SJSA1 (cell line): ENCODE measurements around the gene USP9X. TPM values are rescaled to one million over a fixed set of nuclear protein-coding genes. Genes with fewer than 3 reads are reported as not detected.
"Not testable (repeated sequence)": the region's sequence is repeated elsewhere in the genome, so short reads cannot be mapped to it uniquely, and the experiment has no call there.

Experiments used
- DNase-seq, 2 experiments: peaks; one replicate each; pipeline ENCODE4 v3.0.0-alpha.2; 2015 to 2020; ENCODE audit warnings: low spot score in 2 of 2, low read depth in 1 of 2
- H3K27ac ChIP-seq: fragments of 250-450 bp; sonication (Bioruptor Pico); 2 replicates; pipeline ENCODE4 v1.5.1; 2020; ENCODE audit warnings: mild to moderate bottlenecking, moderate library complexity
- H3K27me3 ChIP-seq: fragments of 250-450 bp; sonication (Bioruptor Pico); replicated peaks from 2 replicates; pipeline ENCODE4 v1.5.1; 2020; ENCODE audit warnings: mild to moderate bottlenecking, moderate library complexity
- H3K36me3 ChIP-seq: fragments of 250-450 bp; sonication (Bioruptor Pico); 2 replicates; pipeline ENCODE4 v1.5.1; 2020; ENCODE audit warnings: mild to moderate bottlenecking
- H3K4me1 ChIP-seq: fragments of 250-450 bp; sonication (Bioruptor Pico); replicated peaks from 2 replicates; pipeline ENCODE4 v1.6.1; 2021; ENCODE audit warnings: mild to moderate bottlenecking
- H3K4me3 ChIP-seq: fragments of 250-450 bp; sonication (Bioruptor Pico); 2 replicates; pipeline ENCODE4 v1.5.1; 2020; ENCODE audit warnings: mild to moderate bottlenecking
- H3K9me3 ChIP-seq: fragments of 250-450 bp; sonication (Bioruptor Pico); replicated peaks from 2 replicates; pipeline ENCODE4 v1.5.1; 2020; ENCODE audit warnings: mild to moderate bottlenecking
- total RNA-seq: library from RNA; depleted of rRNA; stranded (reverse); fragments of >200 nt; shearing (Covaris generic); gene quantifications from 2 replicates; pipeline ENCODE4 v1.2.3, GENCODE V29; 2014

The USP9X gene
- total RNA-seq, 1 experiment from 2014 or later: 51.8 TPM

GRCh38 chrX:41224605-41225004 is 139.4 kb downstream of the USP9X start:
- Histone ChIP-seq H3K36me3 (peaks cover 15% of the 10 kb centered on the region), H3K4me3 (no peak overlapping the region), H3K27me3 (no peaks in the 10 kb centered on the region), H3K27ac (no peak overlapping the region), H3K4me1 (no peaks in the 10 kb centered on the region), H3K9me3 (no peaks in the 10 kb centered on the region)
- no peak for DNase-seq

GRCh38 chrX:41233988-41234387 is 148.7 kb downstream of the USP9X start:
- H3K27me3 ChIP-seq: no peaks in the 10 kb centered on the region
- peaks cover 9% of the 10 kb centered on the region for H3K36me3 ChIP-seq
- H3K9me3 ChIP-seq: no peaks in the 10 kb centered on the region
- no peak overlapping the region for H3K4me3 ChIP-seq
- no peak for DNase-seq
- peaks cover 8% of the 10 kb centered on the region for H3K4me1 ChIP-seq
- no peak overlapping the region for H3K27ac ChIP-seq

GRCh38 chrX:41234471-41234870 is 149.2 kb downstream of the USP9X start:
- H3K36me3 ChIP-seq, H3K4me1 ChIP-seq, DNase-seq, H3K4me3 ChIP-seq, H3K27me3 ChIP-seq, H3K9me3 ChIP-seq, H3K27ac ChIP-seq: not testable (repeated sequence)

- H3K9me3 ChIP-seq: no peaks in the 10 kb centered on the region
- H3K4me1 ChIP-seq: peaks cover 8% of the 10 kb centered on the region
- no peak for DNase-seq
- no peak overlapping the region for H3K4me3 ChIP-seq
- H3K27ac ChIP-seq: no peak overlapping the region
- H3K36me3 ChIP-seq: peaks cover 9% of the 10 kb centered on the region
- H3K27me3 ChIP-seq: no peaks in the 10 kb centered on the region
Measured at GRCh38 chrX:41234962-41235361, 149.7 kb downstream of the USP9X start.

GRCh38 chrX:41236629-41237028 is 151.4 kb downstream of the USP9X start:
- H3K27ac ChIP-seq: no peak overlapping the region
- H3K4me1 ChIP-seq: peaks cover 8% of the 10 kb centered on the region
- no peak for DNase-seq

GRCh38 chrX:41240509-41240908 is 155.3 kb downstream of the USP9X start:
- H3K9me3 ChIP-seq: no peaks in the 10 kb centered on the region
- no peak overlapping the region for H3K27ac ChIP-seq
- H3K36me3 ChIP-seq: no peaks in the 10 kb centered on the region
- no peaks in the 10 kb centered on the region for H3K27me3 ChIP-seq
- H3K4me1 ChIP-seq: peaks cover 17% of the 10 kb centered on the region
- DNase-seq: no peak
- no peak overlapping the region for H3K4me3 ChIP-seq

More at GRCh38 chrX:41236629-41237028, 151.4 kb downstream of the USP9X start:
- Histone ChIP-seq H3K27me3 (no peaks in the 10 kb centered on the region), H3K36me3 (peaks cover 5% of the 10 kb centered on the region), H3K4me3 (no peak overlapping the region), H3K9me3 (no peaks in the 10 kb centered on the region)

GRCh38 chrX:41241962-41242361 is 156.7 kb downstream of the USP9X start:
- H3K9me3 ChIP-seq: no peaks in the 10 kb centered on the region
- H3K4me3 ChIP-seq: no peak overlapping the region
- DNase-seq: no peak
- no peaks in the 10 kb centered on the region for H3K27me3 ChIP-seq
- H3K36me3 ChIP-seq: no peaks in the 10 kb centered on the region
- H3K27ac ChIP-seq: no peak overlapping the region
- peaks cover 23% of the 10 kb centered on the region for H3K4me1 ChIP-seq

- Histone ChIP-seq H3K4me3 (no peak overlapping the region), H3K9me3 (no peaks in the 10 kb centered on the region), H3K27me3 (no peaks in the 10 kb centered on the region), H3K4me1 (peaks cover 15% of the 10 kb centered on the region), H3K27ac (0 out of 2 replicates have a peak overlapping the region, but pooled peaks have one; percentile 44), H3K36me3 (no peaks in the 10 kb centered on the region)
- DNase-seq: peak in 1 of 2 experiments; percentile 74
Measured at GRCh38 chrX:41245641-41246040, 160.4 kb downstream of the USP9X start.

- DNase-seq: no peak
- Histone ChIP-seq H3K36me3 (no peaks in the 10 kb centered on the region), H3K9me3 (no peaks in the 10 kb centered on the region), H3K4me3 (no peak overlapping the region), H3K4me1 (peaks cover 6% of the 10 kb centered on the region), H3K27ac (no peak overlapping the region), H3K27me3 (no peaks in the 10 kb centered on the region)
Measured at GRCh38 chrX:41250867-41251266, 165.6 kb downstream of the USP9X start.

- Histone ChIP-seq H3K36me3 (no peaks in the 10 kb centered on the region), H3K27me3 (no peaks in the 10 kb centered on the region), H3K4me3 (no peak overlapping the region), H3K9me3 (no peaks in the 10 kb centered on the region), H3K27ac (no peak overlapping the region), H3K4me1 (0 out of 2 replicates have a peak, but pooled peaks cover 4% of the 10 kb centered on the region)
- DNase-seq: no peak
Measured at GRCh38 chrX:41257801-41258200, 172.6 kb downstream of the USP9X start.

GRCh38 chrX:41258226-41258625 is 173.0 kb downstream of the USP9X start:
- Histone ChIP-seq H3K4me1 (0 out of 2 replicates have a peak, but pooled peaks cover 4% of the 10 kb centered on the region), H3K27ac (no peak overlapping the region), H3K9me3 (no peaks in the 10 kb centered on the region), H3K36me3 (no peaks in the 10 kb centered on the region), H3K4me3 (no peak overlapping the region), H3K27me3 (no peaks in the 10 kb centered on the region)
- no peak for DNase-seq

GRCh38 chrX:41258871-41259270 is 173.6 kb downstream of the USP9X start:
- Histone ChIP-seq H3K36me3 (no peaks in the 10 kb centered on the region), H3K4me3 (no peak overlapping the region), H3K27me3 (no peaks in the 10 kb centered on the region), H3K27ac (no peak overlapping the region), H3K4me1 (no peaks in the 10 kb centered on the region), H3K9me3 (no peaks in the 10 kb centered on the region)
- DNase-seq: no peak

GRCh38 chrX:41259516-41259915 is 174.3 kb downstream of the USP9X start:
- Histone ChIP-seq H3K27ac (no peak overlapping the region), H3K9me3 (no peaks in the 10 kb centered on the region), H3K36me3 (no peaks in the 10 kb centered on the region), H3K4me1 (no peaks in the 10 kb centered on the region), H3K27me3 (no peaks in the 10 kb centered on the region), H3K4me3 (no peak overlapping the region)
- no peak for DNase-seq

GRCh38 chrX:41265615-41266014 is 180.4 kb downstream of the USP9X start:
- no peaks in the 10 kb centered on the region for H3K27me3 ChIP-seq
- H3K4me3 ChIP-seq: no peak overlapping the region
- DNase-seq: no peak
- H3K27ac ChIP-seq: no peak overlapping the region
- no peaks in the 10 kb centered on the region for H3K36me3 ChIP-seq
- no peaks in the 10 kb centered on the region for H3K4me1 ChIP-seq
- H3K9me3 ChIP-seq: no peaks in the 10 kb centered on the region

- DNase-seq: no peak
- no peaks in the 10 kb centered on the region for H3K4me1 ChIP-seq
- H3K27me3 ChIP-seq: no peaks in the 10 kb centered on the region
- no peak overlapping the region for H3K4me3 ChIP-seq
- H3K27ac ChIP-seq: no peak overlapping the region
- no peaks in the 10 kb centered on the region for H3K9me3 ChIP-seq
- H3K36me3 ChIP-seq: no peaks in the 10 kb centered on the region
Measured at GRCh38 chrX:41273638-41274037, 188.4 kb downstream of the USP9X start.
